Esophagus squamous epithelium (tissue), 4 donors: ENCODE results near the gene PIWIL1.

Experiments used
- POLR2A ChIP-seq, 4 donors: fragments of 450-650 bp; IDR thresholded peaks; one replicate each; pipeline ENCODE4 v1.6.1; 2017; ENCODE audit warnings: antibody characterized with exemption in 4 of 4, mild to moderate bottlenecking in 4 of 4, moderate library complexity in 3 of 4
- TF ChIP-seq, protein P1 (sequence below), 6 experiments: fragments of 450-650 bp in 4 of 6; fragments of 200-600 bp in 2 of 6; sonication (generic) in 2 of 6; IDR thresholded peaks; one replicate each; pipeline ENCODE4 v1.5.1; 2016 to 2019; ENCODE audit warnings: antibody characterized with exemption in 6 of 6, mild to moderate bottlenecking in 4 of 6, moderate library complexity in 4 of 6

DNA sequence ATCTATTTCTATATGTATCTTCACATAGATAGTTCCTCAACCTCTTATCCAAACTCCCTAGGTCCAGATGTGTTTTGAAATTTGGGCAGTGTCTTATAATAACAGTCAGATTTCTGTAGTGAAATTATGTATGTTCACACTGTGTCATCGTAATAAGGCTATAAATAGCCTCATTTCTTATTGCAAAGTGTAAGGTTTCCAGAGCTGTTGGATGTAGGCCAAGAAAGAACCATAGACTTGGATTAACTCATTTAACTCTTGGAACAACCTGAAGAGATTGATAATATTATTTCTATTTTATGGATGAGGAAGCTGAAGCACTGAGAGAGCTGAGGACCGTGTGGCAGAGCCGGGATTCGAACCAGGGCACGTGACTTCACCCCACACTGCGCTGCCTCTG lies 49.0 kb upstream of the PIWIL1 start:
- no peak for TF ChIP-seq POLR2A (IDR thresholded peaks at IDR 0.05)
- TF ChIP-seq, protein P1, sequence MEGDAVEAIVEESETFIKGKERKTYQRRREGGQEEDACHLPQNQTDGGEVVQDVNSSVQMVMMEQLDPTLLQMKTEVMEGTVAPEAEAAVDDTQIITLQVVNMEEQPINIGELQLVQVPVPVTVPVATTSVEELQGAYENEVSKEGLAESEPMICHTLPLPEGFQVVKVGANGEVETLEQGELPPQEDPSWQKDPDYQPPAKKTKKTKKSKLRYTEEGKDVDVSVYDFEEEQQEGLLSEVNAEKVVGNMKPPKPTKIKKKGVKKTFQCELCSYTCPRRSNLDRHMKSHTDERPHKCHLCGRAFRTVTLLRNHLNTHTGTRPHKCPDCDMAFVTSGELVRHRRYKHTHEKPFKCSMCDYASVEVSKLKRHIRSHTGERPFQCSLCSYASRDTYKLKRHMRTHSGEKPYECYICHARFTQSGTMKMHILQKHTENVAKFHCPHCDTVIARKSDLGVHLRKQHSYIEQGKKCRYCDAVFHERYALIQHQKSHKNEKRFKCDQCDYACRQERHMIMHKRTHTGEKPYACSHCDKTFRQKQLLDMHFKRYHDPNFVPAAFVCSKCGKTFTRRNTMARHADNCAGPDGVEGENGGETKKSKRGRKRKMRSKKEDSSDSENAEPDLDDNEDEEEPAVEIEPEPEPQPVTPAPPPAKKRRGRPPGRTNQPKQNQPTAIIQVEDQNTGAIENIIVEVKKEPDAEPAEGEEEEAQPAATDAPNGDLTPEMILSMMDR (IDR thresholded peaks at IDR 0.05) = no peak
